Measurements from ENCODE around the gene TMEM164.

The TMEM164 gene

GRCh38 chrX:110042496-110042895, 39.6 kb downstream of the TMEM164 start:
- no peak for DNase-seq

- DNase-seq: no peak
Observed at GRCh38 chrX:110043506-110043905, 40.6 kb downstream of the TMEM164 start.

GRCh38 chrX:110044346-110045249, 41.7 kb downstream of the TMEM164 start:
- DNase-seq: no peak

- DNase-seq: no peak
Observed at GRCh38 chrX:110045421-110045820, 42.5 kb downstream of the TMEM164 start.

- DNase-seq: no peak
Observed at GRCh38 chrX:110046001-110046400, 43.1 kb downstream of the TMEM164 start.

GRCh38 chrX:110046971-110047370, 44.1 kb downstream of the TMEM164 start:
- DNase-seq: no peak

- DNase-seq: no peak
Observed at GRCh38 chrX:110049096-110049495, 46.2 kb downstream of the TMEM164 start.

GRCh38 chrX:110050386-110050785, 47.5 kb downstream of the TMEM164 start:
- no peak for DNase-seq

GRCh38 chrX:110050901-110051300, 48.0 kb downstream of the TMEM164 start:
- DNase-seq: no peak

- DNase-seq: no peak
Observed at GRCh38 chrX:110051559-110051958, 48.6 kb downstream of the TMEM164 start.

- no peak for DNase-seq
Observed at GRCh38 chrX:110052303-110052702, 49.4 kb downstream of the TMEM164 start.

- no peak for DNase-seq
Observed at GRCh38 chrX:110053453-110053852, 50.5 kb downstream of the TMEM164 start.

GRCh38 chrX:110055616-110056015, 52.7 kb downstream of the TMEM164 start:
- no peak for DNase-seq

- DNase-seq: no peak
Observed at GRCh38 chrX:110056419-110056818, 53.5 kb downstream of the TMEM164 start.

GRCh38 chrX:110059410-110059809, 56.5 kb downstream of the TMEM164 start:
- no peak for DNase-seq

GRCh38 chrX:110060317-110060716, 57.4 kb downstream of the TMEM164 start:
- no peak for DNase-seq

- no peak for DNase-seq
Observed at GRCh38 chrX:110060846-110061537, 58.1 kb downstream of the TMEM164 start.

- no peak for DNase-seq
Observed at GRCh38 chrX:110062919-110063318, 60.0 kb downstream of the TMEM164 start.

- no peak for DNase-seq
Observed at GRCh38 chrX:110066488-110067225, 63.7 kb downstream of the TMEM164 start.

GRCh38 chrX:110070970-110071369, 68.1 kb downstream of the TMEM164 start:
- DNase-seq: no peak

- DNase-seq: no peak
Observed at GRCh38 chrX:110081320-110081719, 78.4 kb downstream of the TMEM164 start.

- DNase-seq: no peak
Observed at GRCh38 chrX:110081740-110082139, 78.8 kb downstream of the TMEM164 start.

- DNase-seq: no peak
Observed at GRCh38 chrX:110082161-110082560, 79.2 kb downstream of the TMEM164 start.

All from amniotic stem cell (primary cell).